Effector CD4-positive, alpha-beta T cell (primary cell): Measurements from ENCODE around the gene PIBF1.
"Not testable (repeated sequence)": the region's sequence is repeated elsewhere in the genome, so short reads cannot be mapped to it uniquely, and the experiment has no call there.

Experiments
- DNase-seq: peaks from one replicate; pipeline ENCODE4 v3.0.0-alpha.2; 2020

The PIBF1 gene

GRCh38 chr13:72931311-72931710 lies 149.4 kb downstream of the PIBF1 start:
- DNase-seq: no peak

GRCh38 chr13:72932250-72932649 lies 150.3 kb downstream of the PIBF1 start:
- DNase-seq: no peak

- not testable (repeated sequence) for DNase-seq
Observed at GRCh38 chr13:72946267-72946666, 164.3 kb downstream of the PIBF1 start.

GRCh38 chr13:72952529-72953141 lies 170.7 kb downstream of the PIBF1 start:
- no peak for DNase-seq

GRCh38 chr13:72953391-72953965 lies 171.5 kb downstream of the PIBF1 start:
- no peak for DNase-seq

- DNase-seq: no peak
Observed at GRCh38 chr13:72959643-72960042, 177.7 kb downstream of the PIBF1 start.

GRCh38 chr13:72960114-72960513 lies 178.2 kb downstream of the PIBF1 start:
- no peak for DNase-seq

GRCh38 chr13:72960541-72960940 lies 178.6 kb downstream of the PIBF1 start:
- DNase-seq: no peak

- no peak for DNase-seq
Observed at GRCh38 chr13:72963762-72964161, 181.8 kb downstream of the PIBF1 start.

- DNase-seq: no peak
Observed at GRCh38 chr13:72970301-72970880, 188.5 kb downstream of the PIBF1 start.

GRCh38 chr13:72970956-72971355 lies 189.0 kb downstream of the PIBF1 start:
- DNase-seq: no peak

- no peak for DNase-seq
Observed at GRCh38 chr13:72973234-72973633, 191.3 kb downstream of the PIBF1 start.

- no peak for DNase-seq
Observed at GRCh38 chr13:72983085-72983768, 201.3 kb downstream of the PIBF1 start.

GRCh38 chr13:72985610-72986009 lies 203.7 kb downstream of the PIBF1 start:
- DNase-seq: no peak

- DNase-seq: no peak
Observed at GRCh38 chr13:72986197-72986596, 204.3 kb downstream of the PIBF1 start.

- DNase-seq: no peak
Observed at GRCh38 chr13:72990953-72991352, 209.0 kb downstream of the PIBF1 start.

- DNase-seq: no peak
Observed at GRCh38 chr13:72998012-72998411, 216.1 kb downstream of the PIBF1 start.

- no peak for DNase-seq
Observed at GRCh38 chr13:73000027-73000674, 218.2 kb downstream of the PIBF1 start.

GRCh38 chr13:73001971-73002370 lies 220.0 kb downstream of the PIBF1 start:
- DNase-seq: no peak

GRCh38 chr13:73011751-73012150 lies 229.8 kb downstream of the PIBF1 start:
- DNase-seq: no peak

- DNase-seq: no peak
Observed at GRCh38 chr13:73015805-73016204, 233.9 kb downstream of the PIBF1 start.

GRCh38 chr13:73018336-73018735 lies 236.4 kb downstream of the PIBF1 start:
- no peak for DNase-seq

- no peak for DNase-seq
Observed at GRCh38 chr13:73025217-73026012, 243.5 kb downstream of the PIBF1 start.
